Activated naive CD8-positive, alpha-beta T cell (primary cell): ENCODE results near the gene VENTX.
"Not testable (repeated sequence)": the region's sequence is repeated elsewhere in the genome, so short reads cannot be mapped to it uniquely, and the experiment has no call there.

Experiments used
- H3K27ac Mint-ChIP-seq: one replicate; pipeline ENCODE4 v1.8.0; 2021; ENCODE audit warnings: mixed read lengths
- H3K27me3 Mint-ChIP-seq: one replicate; pipeline ENCODE4 v1.8.0; 2021; ENCODE audit warnings: mixed read lengths
- H3K36me3 Mint-ChIP-seq: one replicate; pipeline ENCODE4 v1.8.0; 2021; ENCODE audit warnings: mixed read lengths
- H3K4me1 Mint-ChIP-seq: one replicate; pipeline ENCODE4 v1.8.0; 2021; ENCODE audit warnings: low read depth, mixed read lengths
- H3K4me3 Mint-ChIP-seq: one replicate; pipeline ENCODE4 v1.8.0; 2021; ENCODE audit warnings: mild to moderate bottlenecking, mixed read lengths
- H3K9me3 Mint-ChIP-seq: one replicate; pipeline ENCODE4 v1.8.0; 2021; ENCODE audit warnings: low read depth, mixed read lengths

Gene VENTX

GRCh38 chr10:133260895-133261725 lies 23.5 kb downstream of the VENTX start:
- H3K27me3 Mint-ChIP-seq, result no peaks in the 10 kb centered on the region
- H3K9me3 Mint-ChIP-seq, result no peaks in the 10 kb centered on the region
- H3K4me1 Mint-ChIP-seq, result peaks cover 63% of the 10 kb centered on the region
- peak overlapping the region; percentile 80 for H3K4me3 Mint-ChIP-seq
- H3K36me3 Mint-ChIP-seq, result no peaks in the 10 kb centered on the region
- H3K27ac Mint-ChIP-seq, result peak overlapping the region; percentile 70

GRCh38 chr10:133261726-133262325 lies 24.2 kb downstream of the VENTX start:
- H3K36me3 Mint-ChIP-seq, result no peaks in the 10 kb centered on the region
- peaks cover 62% of the 10 kb centered on the region for H3K4me1 Mint-ChIP-seq
- no peaks in the 10 kb centered on the region for H3K9me3 Mint-ChIP-seq
- no peak overlapping the region for H3K27ac Mint-ChIP-seq
- peak overlapping the region; percentile 80 for H3K4me3 Mint-ChIP-seq
- no peaks in the 10 kb centered on the region for H3K27me3 Mint-ChIP-seq

- Mint-ChIP-seq H3K9me3 (no peaks in the 10 kb centered on the region), H3K27ac (no peak overlapping the region), H3K27me3 (no peaks in the 10 kb centered on the region), H3K4me1 (peaks cover 54% of the 10 kb centered on the region), H3K4me3 (peak overlapping the region; percentile 76), H3K36me3 (no peaks in the 10 kb centered on the region)
These were observed 25.0 kb downstream of the VENTX start for GRCh38 chr10:133262696-133263095.

GRCh38 chr10:133263674-133264073 lies 26.0 kb downstream of the VENTX start:
- no peaks in the 10 kb centered on the region for H3K9me3 Mint-ChIP-seq
- no peak overlapping the region for H3K27ac Mint-ChIP-seq
- no peak overlapping the region for H3K4me3 Mint-ChIP-seq
- no peaks in the 10 kb centered on the region for H3K27me3 Mint-ChIP-seq
- peaks cover 52% of the 10 kb centered on the region for H3K4me1 Mint-ChIP-seq
- H3K36me3 Mint-ChIP-seq, result no peaks in the 10 kb centered on the region

- Mint-ChIP-seq H3K4me3 (peak overlapping the region; percentile 27), H3K4me1 (peaks cover 46% of the 10 kb centered on the region), H3K36me3 (no peaks in the 10 kb centered on the region), H3K9me3 (no peaks in the 10 kb centered on the region), H3K27ac (no peak overlapping the region), H3K27me3 (no peaks in the 10 kb centered on the region)
These were observed 26.8 kb downstream of the VENTX start for GRCh38 chr10:133264461-133264860.

GRCh38 chr10:133265052-133265451 lies 27.4 kb downstream of the VENTX start:
- H3K4me3 Mint-ChIP-seq, H3K36me3 Mint-ChIP-seq, H3K9me3 Mint-ChIP-seq, H3K27ac Mint-ChIP-seq, H3K27me3 Mint-ChIP-seq: not testable (repeated sequence)
- peaks cover 41% of the 10 kb centered on the region for H3K4me1 Mint-ChIP-seq

- H3K27me3 Mint-ChIP-seq, result no peaks in the 10 kb centered on the region
- no peaks in the 10 kb centered on the region for H3K36me3 Mint-ChIP-seq
- peaks cover 29% of the 10 kb centered on the region for H3K4me1 Mint-ChIP-seq
- H3K9me3 Mint-ChIP-seq, result no peaks in the 10 kb centered on the region
- H3K4me3 Mint-ChIP-seq, result no peak overlapping the region
- no peak overlapping the region for H3K27ac Mint-ChIP-seq
These were observed 28.6 kb downstream of the VENTX start for GRCh38 chr10:133266056-133266795.

- Mint-ChIP-seq H3K36me3 (no peaks in the 10 kb centered on the region), H3K9me3 (no peaks in the 10 kb centered on the region), H3K4me1 (peaks cover 29% of the 10 kb centered on the region)
These were observed 29.6 kb downstream of the VENTX start for GRCh38 chr10:133267293-133267692.

GRCh38 chr10:133267829-133268228 lies 30.2 kb downstream of the VENTX start:
- no peaks in the 10 kb centered on the region for H3K36me3 Mint-ChIP-seq
- H3K9me3 Mint-ChIP-seq, result no peaks in the 10 kb centered on the region
- peaks cover 24% of the 10 kb centered on the region for H3K4me1 Mint-ChIP-seq
- H3K27me3 Mint-ChIP-seq, result no peaks in the 10 kb centered on the region
- H3K27ac Mint-ChIP-seq, result no peak overlapping the region
- H3K4me3 Mint-ChIP-seq, result no peak overlapping the region

More at GRCh38 chr10:133267293-133267692, 29.6 kb downstream of the VENTX start:
- Mint-ChIP-seq H3K27ac (no peak overlapping the region), H3K4me3 (no peak overlapping the region), H3K27me3 (no peaks in the 10 kb centered on the region)

- Mint-ChIP-seq H3K36me3 (no peaks in the 10 kb centered on the region), H3K9me3 (no peaks in the 10 kb centered on the region), H3K4me1 (peaks cover 18% of the 10 kb centered on the region), H3K27me3 (no peaks in the 10 kb centered on the region), H3K4me3 (no peak overlapping the region), H3K27ac (no peak overlapping the region)
These were observed 30.9 kb downstream of the VENTX start for GRCh38 chr10:133268532-133268931.

GRCh38 chr10:133269367-133269766 lies 31.7 kb downstream of the VENTX start:
- Mint-ChIP-seq H3K36me3 (no peaks in the 10 kb centered on the region), H3K27ac (no peak overlapping the region), H3K9me3 (no peaks in the 10 kb centered on the region), H3K4me3 (no peak overlapping the region), H3K4me1 (peaks cover 10% of the 10 kb centered on the region), H3K27me3 (no peaks in the 10 kb centered on the region)

- Mint-ChIP-seq H3K9me3 (no peaks in the 10 kb centered on the region), H3K4me1 (peaks cover 7% of the 10 kb centered on the region), H3K36me3 (no peaks in the 10 kb centered on the region), H3K27ac (no peak overlapping the region), H3K4me3 (no peak overlapping the region), H3K27me3 (no peaks in the 10 kb centered on the region)
These were observed 32.5 kb downstream of the VENTX start for GRCh38 chr10:133270204-133270603.

GRCh38 chr10:133270773-133271297 lies 33.2 kb downstream of the VENTX start:
- Mint-ChIP-seq H3K27ac (no peak overlapping the region), H3K27me3 (no peaks in the 10 kb centered on the region), H3K36me3 (no peaks in the 10 kb centered on the region), H3K4me3 (no peak overlapping the region), H3K9me3 (no peaks in the 10 kb centered on the region), H3K4me1 (peaks cover 5% of the 10 kb centered on the region)

- Mint-ChIP-seq H3K36me3 (no peaks in the 10 kb centered on the region), H3K27ac (no peak overlapping the region), H3K4me1 (peaks cover 6% of the 10 kb centered on the region), H3K27me3 (no peaks in the 10 kb centered on the region), H3K9me3 (no peaks in the 10 kb centered on the region), H3K4me3 (no peak overlapping the region)
These were observed 34.1 kb downstream of the VENTX start for GRCh38 chr10:133271521-133272300.
